Measurements from ENCODE around the gene CDH19.

GRCh38 chr18:66562279-66562678 lies 41.6 kb downstream of the CDH19 start:
- TF ChIP-seq FOXM1 (IDR thresholded peaks at IDR 0.05; ENCODE audit: borderline replicate concordance, low read depth) (no peak), USF1 (IDR thresholded peaks at IDR 0.05) (no peak), TAF1 (IDR thresholded peaks at IDR 0.05; ENCODE audit: low read depth) (no peak), RAD21 (IDR thresholded peaks at IDR 0.05; ENCODE audit: low read depth) (no peak), ZBTB7A (IDR thresholded peaks at IDR 0.05; ENCODE audit: low read depth) (no peak), CEBPB (IDR thresholded peaks at IDR 0.05) (no peak), TCF12 (IDR thresholded peaks at IDR 0.05; ENCODE audit: low read depth) (no peak), EP300 (IDR thresholded peaks at IDR 0.05; ENCODE audit: borderline replicate concordance) (no peak), NFIC (IDR thresholded peaks at IDR 0.05) (no peak)
- TF ChIP-seq, protein P1, sequence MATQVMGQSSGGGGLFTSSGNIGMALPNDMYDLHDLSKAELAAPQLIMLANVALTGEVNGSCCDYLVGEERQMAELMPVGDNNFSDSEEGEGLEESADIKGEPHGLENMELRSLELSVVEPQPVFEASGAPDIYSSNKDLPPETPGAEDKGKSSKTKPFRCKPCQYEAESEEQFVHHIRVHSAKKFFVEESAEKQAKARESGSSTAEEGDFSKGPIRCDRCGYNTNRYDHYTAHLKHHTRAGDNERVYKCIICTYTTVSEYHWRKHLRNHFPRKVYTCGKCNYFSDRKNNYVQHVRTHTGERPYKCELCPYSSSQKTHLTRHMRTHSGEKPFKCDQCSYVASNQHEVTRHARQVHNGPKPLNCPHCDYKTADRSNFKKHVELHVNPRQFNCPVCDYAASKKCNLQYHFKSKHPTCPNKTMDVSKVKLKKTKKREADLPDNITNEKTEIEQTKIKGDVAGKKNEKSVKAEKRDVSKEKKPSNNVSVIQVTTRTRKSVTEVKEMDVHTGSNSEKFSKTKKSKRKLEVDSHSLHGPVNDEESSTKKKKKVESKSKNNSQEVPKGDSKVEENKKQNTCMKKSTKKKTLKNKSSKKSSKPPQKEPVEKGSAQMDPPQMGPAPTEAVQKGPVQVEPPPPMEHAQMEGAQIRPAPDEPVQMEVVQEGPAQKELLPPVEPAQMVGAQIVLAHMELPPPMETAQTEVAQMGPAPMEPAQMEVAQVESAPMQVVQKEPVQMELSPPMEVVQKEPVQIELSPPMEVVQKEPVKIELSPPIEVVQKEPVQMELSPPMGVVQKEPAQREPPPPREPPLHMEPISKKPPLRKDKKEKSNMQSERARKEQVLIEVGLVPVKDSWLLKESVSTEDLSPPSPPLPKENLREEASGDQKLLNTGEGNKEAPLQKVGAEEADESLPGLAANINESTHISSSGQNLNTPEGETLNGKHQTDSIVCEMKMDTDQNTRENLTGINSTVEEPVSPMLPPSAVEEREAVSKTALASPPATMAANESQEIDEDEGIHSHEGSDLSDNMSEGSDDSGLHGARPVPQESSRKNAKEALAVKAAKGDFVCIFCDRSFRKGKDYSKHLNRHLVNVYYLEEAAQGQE (IDR thresholded peaks at IDR 0.05; ENCODE audit: low read depth): no peak
- TF ChIP-seq, protein P2, sequence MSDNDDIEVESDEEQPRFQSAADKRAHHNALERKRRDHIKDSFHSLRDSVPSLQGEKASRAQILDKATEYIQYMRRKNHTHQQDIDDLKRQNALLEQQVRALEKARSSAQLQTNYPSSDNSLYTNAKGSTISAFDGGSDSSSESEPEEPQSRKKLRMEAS (IDR thresholded peaks at IDR 0.05): no peak
